Endodermal cell (in vitro differentiated cells): ENCODE results near the gene KIF3A. TPM values are rescaled to one million over a fixed set of nuclear protein-coding genes. Genes with fewer than 3 reads are reported as not detected.

Source experiments
- DNase-seq: peaks from one replicate; pipeline ENCODE4 v3.0.0-alpha.2; 2017
- H3K27ac ChIP-seq: 2 replicates; pipeline ENCODE4 v1.5.1; 2013; ENCODE audit warnings: mild to moderate bottlenecking, low read depth, low read length, moderate library complexity
- H3K27me3 ChIP-seq: 2 replicates; pipeline ENCODE4 v1.6.1; 2013; ENCODE audit warnings: mild to moderate bottlenecking, low read length, moderate library complexity; ENCODE audit not compliant: insufficient read depth, control insufficient read depth, poor library complexity, severe bottlenecking
- H3K36me3 ChIP-seq: 2 replicates; pipeline ENCODE4 v1.7.0; 2013; ENCODE audit warnings: mild to moderate bottlenecking, low read length, moderate library complexity; ENCODE audit not compliant: control insufficient read depth, insufficient read depth
- H3K4me1 ChIP-seq: one replicate; pipeline ENCODE4 v1.7.0; 2013; ENCODE audit warnings: low read length; ENCODE audit not compliant: control insufficient read depth, insufficient read depth
- H3K4me3 ChIP-seq: 2 replicates; pipeline ENCODE4 v1.5.1; 2013; ENCODE audit warnings: mild to moderate bottlenecking, low read length, moderate library complexity
- H3K9ac ChIP-seq: 2 replicates; pipeline ENCODE4 v1.6.1; 2013; ENCODE audit warnings: mild to moderate bottlenecking, low read length, moderate library complexity; ENCODE audit not compliant: poor library complexity, severe bottlenecking; ENCODE audit errors: extremely low read depth
- H3K9me3 ChIP-seq: 2 replicates; pipeline ENCODE4 v1.6.1; 2013; ENCODE audit warnings: mild to moderate bottlenecking, low read length, moderate library complexity; ENCODE audit not compliant: control insufficient read depth
- H3K27ac Mint-ChIP-seq: 2 replicates; pipeline ENCODE4 v1.8.0; 2020; ENCODE audit warnings: mixed read lengths
- H3K27me3 Mint-ChIP-seq: 2 replicates; pipeline ENCODE4 v1.8.0; 2021; ENCODE audit warnings: mild to moderate bottlenecking, mixed read lengths; ENCODE audit not compliant: insufficient read depth
- H3K36me3 Mint-ChIP-seq: 2 replicates; pipeline ENCODE4 v1.8.0; 2020; ENCODE audit warnings: low read depth, mixed read lengths
- H3K4me1 Mint-ChIP-seq: 2 replicates; pipeline ENCODE4 v1.8.0; 2020; ENCODE audit warnings: mixed read lengths
- H3K4me3 Mint-ChIP-seq: 2 replicates; pipeline ENCODE4 v1.8.0; 2020; ENCODE audit warnings: mild to moderate bottlenecking, moderate library complexity, mixed read lengths
- H3K9me3 Mint-ChIP-seq: 2 replicates; pipeline ENCODE4 v1.8.0; 2020; ENCODE audit warnings: mild to moderate bottlenecking, mixed read lengths
- CTCF ChIP-seq: fragments of 200-600 bp; sonication (generic); conservative IDR thresholded peaks from 2 replicates; pipeline ENCODE4 v1.5.0; 2021; ENCODE audit warnings: antibody characterized with exemption, mild to moderate bottlenecking
- WGBS, 2 experiments: methylation state at CpG; one replicate each; pipeline versions ENCODE4 v1.1.5 to v1.1.7; 2013; ENCODE audit warnings: missing lambda C conversion rate in 2 of 2, mixed read lengths in 1 of 2; ENCODE audit not compliant: insufficient coverage in 1 of 2, insufficient read length in 1 of 2; 5-methylcytosine and 5-hydroxymethylcytosine counted together
- total RNA-seq, 2 donors: library from RNA; stranded (reverse); fragmentation: NEBNext Ultra II Directional in 1 of 2; extraction: Animal tissue kit (Norgen Biotek cat#: 25700) in 1 of 2; gene quantifications; 2 replicates in 1 of 2; 3 replicates in 1 of 2; pipeline ENCODE4 v1.2.1, GENCODE V29; 2021

The KIF3A gene
- total RNA-seq, 2 donors from 2014 or later = 19.6 to 25.2 TPM

- H3K27ac ChIP-seq = no peak overlapping the region
- peak; percentile 74 for DNase-seq
- no peaks in the 10 kb centered on the region for H3K36me3 ChIP-seq
- Mint-ChIP-seq H3K4me3 (peak overlapping the region; percentile 32), H3K27me3 (peaks cover 49% of the 10 kb centered on the region), H3K27ac (no peak overlapping the region), H3K9me3 (peaks cover 5% of the 10 kb centered on the region), H3K36me3 (peaks cover 2% of the 10 kb centered on the region), H3K4me1 (peaks cover 2% of the 10 kb centered on the region)
- no peak for TF ChIP-seq CTCF
- no peak overlapping the region for H3K4me3 ChIP-seq
- WGBS, 2 experiments = 19% methylated on average over 37 to 92 of the region's 92 CpGs
- H3K9me3 ChIP-seq = no peaks in the 10 kb centered on the region
- no peak overlapping the region for H3K9ac ChIP-seq
- peaks cover 44% of the 10 kb centered on the region for H3K27me3 ChIP-seq
- H3K4me1 ChIP-seq = no peaks in the 10 kb centered on the region
Measured at GRCh38 chr5:132655821-132656773, 81.2 kb downstream of the KIF3A start.

GRCh38 chr5:132653716-132654115 lies 83.6 kb downstream of the KIF3A start:
- no peak overlapping the region for H3K27ac ChIP-seq
- Mint-ChIP-seq H3K36me3 (peaks cover 2% of the 10 kb centered on the region), H3K9me3 (peaks cover 9% of the 10 kb centered on the region), H3K27me3 (peaks cover 49% of the 10 kb centered on the region), H3K4me3 (no peak overlapping the region), H3K4me1 (no peaks in the 10 kb centered on the region), H3K27ac (no peak overlapping the region)
- peaks cover 44% of the 10 kb centered on the region for H3K27me3 ChIP-seq
- no peaks in the 10 kb centered on the region for H3K4me1 ChIP-seq
- H3K9ac ChIP-seq = no peak overlapping the region
- H3K4me3 ChIP-seq = no peak overlapping the region
- H3K36me3 ChIP-seq = no peaks in the 10 kb centered on the region
- TF ChIP-seq CTCF = no peak
- peaks cover 5% of the 10 kb centered on the region for H3K9me3 ChIP-seq
- 54 to 72% methylated on average over 2 to 7 of the region's 7 CpGs for WGBS, 2 experiments
- DNase-seq = no peak

GRCh38 chr5:132651838-132652469 lies 85.4 kb downstream of the KIF3A start:
- no peak overlapping the region for H3K27ac ChIP-seq
- H3K36me3 ChIP-seq = no peaks in the 10 kb centered on the region
- H3K4me3 Mint-ChIP-seq = no peak overlapping the region
- no peak for TF ChIP-seq CTCF
- H3K27ac Mint-ChIP-seq = no peak overlapping the region
- H3K9ac ChIP-seq = no peak overlapping the region
- peaks cover 39% of the 10 kb centered on the region for H3K27me3 Mint-ChIP-seq
- H3K4me1 Mint-ChIP-seq = no peaks in the 10 kb centered on the region
- no peak overlapping the region for H3K4me3 ChIP-seq
- no peaks in the 10 kb centered on the region for H3K4me1 ChIP-seq
- peaks cover 33% of the 10 kb centered on the region for H3K27me3 ChIP-seq
- peaks cover 2% of the 10 kb centered on the region for H3K36me3 Mint-ChIP-seq
- 93 to 100% methylated on average over 4 of the region's 4 CpGs for WGBS, 2 experiments
- H3K9me3 Mint-ChIP-seq = peaks cover 24% of the 10 kb centered on the region
- no peak for DNase-seq
- peaks cover 20% of the 10 kb centered on the region for H3K9me3 ChIP-seq
